Activated T-helper 2 cell treated with anti-CD3 and anti-CD28 coated beads, Interferon-gamma antibody, Interleukin-2, Interleukin-4, amounts not matched to agents 10 μg/mL and 5 μg/mL and 100 μg/mL, durations not matched to agents 14 hours and 24 hours and 36 hours (primary cell): ENCODE measurements around the gene CD79B. TPM values are rescaled to one million over a fixed set of nuclear protein-coding genes. Genes with fewer than 3 reads are reported as not detected.
"Not testable (repeated sequence)": the region's sequence is repeated elsewhere in the genome, so short reads cannot be mapped to it uniquely, and the experiment has no call there.

Source experiments
- DNase-seq: peaks from one replicate; pipeline ENCODE4 v3.0.0; 2021; ENCODE audit warnings: low spot score
- H3K27ac Mint-ChIP-seq: one replicate; pipeline ENCODE4 v1.8.0; 2021; ENCODE audit warnings: mixed read lengths
- H3K27me3 Mint-ChIP-seq: one replicate; pipeline ENCODE4 v1.8.0; 2021; ENCODE audit warnings: low read depth, mixed read lengths
- H3K36me3 Mint-ChIP-seq: one replicate; pipeline ENCODE4 v1.8.0; 2021; ENCODE audit warnings: low read depth, mixed read lengths
- H3K4me1 Mint-ChIP-seq: one replicate; pipeline ENCODE4 v1.8.0; 2021; ENCODE audit warnings: low read depth, mixed read lengths
- H3K4me3 Mint-ChIP-seq: one replicate; pipeline ENCODE4 v1.8.0; 2021; ENCODE audit warnings: low read depth, mild to moderate bottlenecking, moderate library complexity, mixed read lengths
- H3K9me3 Mint-ChIP-seq: one replicate; pipeline ENCODE4 v1.8.0; 2021; ENCODE audit warnings: mixed read lengths
- intact Hi-C: fragments of 100-400 bp; cut with micrococcal nuclease; formaldehyde crosslinking; loops from one replicate; pipeline ENCODE4 v1.15.1; 2023
- total RNA-seq: library from RNA; stranded (reverse); gene quantifications from 2 replicates; pipeline ENCODE4 v1.2.3, GENCODE V29; 2022

Gene CD79B
- total RNA-seq, 1 donor from 2014 or later = 33.2 TPM

GRCh38 chr17:63922402-63922801, 9.7 kb downstream of the CD79B start:
- H3K9me3 Mint-ChIP-seq, H3K4me3 Mint-ChIP-seq, H3K27me3 Mint-ChIP-seq, intact Hi-C loops, H3K4me1 Mint-ChIP-seq, DNase-seq, H3K36me3 Mint-ChIP-seq, H3K27ac Mint-ChIP-seq: not testable (repeated sequence)

DNA sequence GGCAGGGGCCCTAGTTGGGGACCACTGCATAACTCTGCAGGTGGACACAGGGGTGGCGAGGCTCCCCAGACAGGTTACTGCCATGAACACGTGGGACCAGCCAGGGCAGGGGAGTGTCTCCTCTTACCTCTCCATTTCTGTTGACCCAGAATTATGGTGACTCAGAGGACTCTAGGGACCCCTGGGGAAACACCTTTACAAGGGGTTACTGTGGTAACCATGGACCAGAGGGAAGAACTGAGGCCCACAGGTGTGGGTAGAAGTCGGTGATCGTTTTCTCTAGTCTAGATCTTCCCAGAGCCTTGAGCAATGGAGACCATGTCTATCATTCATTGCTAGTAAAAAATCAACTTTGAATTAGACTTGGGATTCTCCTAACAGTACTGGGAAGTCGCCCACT, 11.4 kb downstream of the CD79B start:
- DNase-seq, H3K9me3 Mint-ChIP-seq, H3K27ac Mint-ChIP-seq, H3K27me3 Mint-ChIP-seq, H3K4me1 Mint-ChIP-seq, intact Hi-C loops, H3K4me3 Mint-ChIP-seq, H3K36me3 Mint-ChIP-seq: not testable (repeated sequence)

DNA sequence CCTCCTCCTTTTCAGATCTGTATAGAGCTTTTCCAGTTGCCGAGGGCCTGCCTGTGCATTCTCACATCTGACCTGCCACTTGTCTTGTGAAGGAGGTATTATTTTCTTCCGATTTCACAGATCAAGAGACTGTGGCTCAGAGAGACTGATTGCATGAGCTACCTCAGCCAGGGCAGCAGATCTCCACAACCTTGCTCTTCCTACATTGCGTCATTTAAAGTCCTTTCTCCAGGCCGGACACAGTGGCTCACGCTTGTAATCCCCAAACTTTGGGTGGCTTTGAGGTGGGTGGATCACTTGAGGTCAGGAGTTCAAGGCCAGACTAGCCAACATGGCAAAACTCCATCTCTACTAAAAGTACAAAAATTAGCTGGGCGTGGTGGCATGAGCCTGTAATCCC, 12.1 kb downstream of the CD79B start:
- intact Hi-C loops, H3K9me3 Mint-ChIP-seq, DNase-seq, H3K27ac Mint-ChIP-seq, H3K27me3 Mint-ChIP-seq, H3K4me1 Mint-ChIP-seq, H3K36me3 Mint-ChIP-seq, H3K4me3 Mint-ChIP-seq: not testable (repeated sequence)

GRCh38 chr17:63919311-63919723, 12.8 kb downstream of the CD79B start:
- intact Hi-C loops = loop anchor here (1.0 to 5.0 kb wide), 5 partner anchors 27 to 363 kb away; partner anchors contain the start of gene ERN1
- no peak overlapping the region for H3K27ac Mint-ChIP-seq

GRCh38 chr17:63918789-63919305, 13.3 kb downstream of the CD79B start, which contains the start of gene GH1:
Gene GH1 (minus strand): TSS chr17:63918839. CDS start chr17:63918776, 63 bp downstream.
- not testable (repeated sequence) for H3K9me3 Mint-ChIP-seq, H3K27me3 Mint-ChIP-seq, H3K4me1 Mint-ChIP-seq, H3K27ac Mint-ChIP-seq, H3K36me3 Mint-ChIP-seq, H3K4me3 Mint-ChIP-seq, DNase-seq
- intact Hi-C loops = loop anchor here (1.0 to 5.0 kb wide), 5 partner anchors 28 to 363 kb away; partner anchors contain the start of gene ERN1

More at GRCh38 chr17:63919311-63919723, 12.8 kb downstream of the CD79B start:
- H3K4me1 Mint-ChIP-seq = peaks cover 8% of the 10 kb centered on the region
- no peaks in the 10 kb centered on the region for H3K36me3 Mint-ChIP-seq
- H3K27me3 Mint-ChIP-seq = peaks cover 8% of the 10 kb centered on the region
- H3K9me3 Mint-ChIP-seq = no peaks in the 10 kb centered on the region
- H3K4me3 Mint-ChIP-seq = no peak overlapping the region
- DNase-seq = peak; percentile 64

GRCh38 chr17:63918305-63918704, 13.8 kb downstream of the CD79B start:
- H3K9me3 Mint-ChIP-seq = no peaks in the 10 kb centered on the region

GRCh38 chr17:63917646-63918045, 14.5 kb downstream of the CD79B start:
- no peak overlapping the region for H3K27ac Mint-ChIP-seq
- intact Hi-C loops = loop anchor here (2.0 to 5.0 kb wide), 4 partner anchors 29 to 365 kb away; partner anchors contain the start of gene ERN1
- no peaks in the 10 kb centered on the region for H3K9me3 Mint-ChIP-seq
- no peaks in the 10 kb centered on the region for H3K36me3 Mint-ChIP-seq
- H3K27me3 Mint-ChIP-seq = peaks cover 8% of the 10 kb centered on the region
- H3K4me3 Mint-ChIP-seq = no peak overlapping the region
- no peak for DNase-seq
- peaks cover 9% of the 10 kb centered on the region for H3K4me1 Mint-ChIP-seq

More at GRCh38 chr17:63918305-63918704, 13.8 kb downstream of the CD79B start:
- Mint-ChIP-seq H3K27ac (no peak overlapping the region), H3K4me3 (no peak overlapping the region), H3K27me3 (peaks cover 8% of the 10 kb centered on the region), H3K4me1 (peaks cover 8% of the 10 kb centered on the region), H3K36me3 (no peaks in the 10 kb centered on the region)
- no peak for DNase-seq
- intact Hi-C loops = loop anchor here (2.0 to 5.0 kb wide), 4 partner anchors 28 to 364 kb away; partner anchors contain the start of gene ERN1

GRCh38 chr17:63917206-63917605, 14.9 kb downstream of the CD79B start:
- intact Hi-C loops = loop anchor here (5.0 kb wide), 1 partner anchor 365 kb away; no protein-coding TSS in a partner anchor

DNA sequence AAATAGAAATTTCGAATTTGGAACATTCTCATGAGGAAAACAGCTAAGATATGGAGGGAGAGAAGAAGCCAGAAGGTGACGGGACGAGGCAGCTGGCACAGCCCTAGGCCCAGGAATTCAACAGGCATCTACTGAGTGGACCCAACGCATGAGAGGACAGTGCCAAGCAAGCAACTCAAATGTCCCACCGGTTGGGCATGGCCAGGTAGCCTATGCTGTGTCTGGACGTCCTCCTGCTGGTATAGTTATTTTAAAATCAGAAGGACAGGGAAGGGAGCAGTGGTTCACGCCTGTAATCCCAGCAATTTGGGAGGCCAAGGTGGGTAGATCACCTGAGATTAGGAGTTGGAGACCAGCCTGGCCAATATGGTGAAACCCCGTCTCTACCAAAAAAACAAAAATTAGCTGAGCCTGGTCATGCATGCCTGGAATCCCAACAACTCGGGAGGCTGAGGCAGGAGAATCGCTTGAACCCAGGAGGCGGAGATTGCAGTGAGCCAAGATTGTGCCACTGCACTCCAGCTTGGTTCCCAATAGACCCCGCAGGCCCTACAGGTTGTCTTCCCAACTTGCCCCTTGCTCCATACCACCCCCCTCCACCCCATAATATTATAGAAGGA, 15.5 kb downstream of the CD79B start:
- Mint-ChIP-seq H3K36me3 (no peaks in the 10 kb centered on the region), H3K9me3 (no peaks in the 10 kb centered on the region), H3K4me1 (peaks cover 12% of the 10 kb centered on the region), H3K27me3 (peaks cover 8% of the 10 kb centered on the region), H3K27ac (no peak overlapping the region), H3K4me3 (no peak overlapping the region)
- intact Hi-C loops = loop anchor here (5.0 kb wide), 1 partner anchor 366 kb away; no protein-coding TSS in a partner anchor
- no peak for DNase-seq

More at GRCh38 chr17:63917206-63917605, 14.9 kb downstream of the CD79B start:
- not testable (repeated sequence) for H3K27ac Mint-ChIP-seq, H3K27me3 Mint-ChIP-seq, H3K36me3 Mint-ChIP-seq, H3K4me3 Mint-ChIP-seq, DNase-seq, H3K9me3 Mint-ChIP-seq
- H3K4me1 Mint-ChIP-seq = peaks cover 11% of the 10 kb centered on the region

DNA sequence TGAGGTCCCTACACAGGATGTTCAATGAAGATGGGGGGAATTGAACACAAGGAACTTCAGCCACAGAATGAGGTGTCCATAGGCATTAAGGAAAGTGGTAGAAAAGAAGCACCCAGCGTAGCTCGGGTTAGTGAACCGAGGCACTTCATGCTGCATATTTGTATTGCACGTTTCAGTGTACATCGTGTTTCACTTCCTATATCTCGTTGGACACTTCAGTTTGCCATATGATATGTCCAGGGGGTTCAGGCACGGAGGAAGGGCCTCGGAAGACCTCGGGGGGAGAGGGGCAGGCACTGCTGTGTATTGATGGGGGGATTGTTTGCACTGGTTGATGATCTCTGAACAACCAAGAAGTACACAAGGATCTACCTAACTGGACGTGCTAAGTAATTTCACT, 16.4 kb downstream of the CD79B start:
- not testable (repeated sequence) for DNase-seq

GRCh38 chr17:63914471-63914870, 17.7 kb downstream of the CD79B start:
- no peaks in the 10 kb centered on the region for H3K9me3 Mint-ChIP-seq
- H3K36me3 Mint-ChIP-seq = no peaks in the 10 kb centered on the region
- intact Hi-C loops = no loop called here
- H3K27ac Mint-ChIP-seq = no peak overlapping the region
- H3K4me3 Mint-ChIP-seq = no peak overlapping the region
- no peak for DNase-seq
- peaks cover 9% of the 10 kb centered on the region for H3K27me3 Mint-ChIP-seq
- peaks cover 9% of the 10 kb centered on the region for H3K4me1 Mint-ChIP-seq

More for the DNA sequence above, 16.4 kb downstream of the CD79B start:
- intact Hi-C loops = loop anchor here (5.0 kb wide), 1 partner anchor 367 kb away; no protein-coding TSS in a partner anchor
- H3K9me3 Mint-ChIP-seq, H3K27me3 Mint-ChIP-seq, H3K4me3 Mint-ChIP-seq, H3K36me3 Mint-ChIP-seq, H3K27ac Mint-ChIP-seq: not testable (repeated sequence)
- H3K4me1 Mint-ChIP-seq = peaks cover 12% of the 10 kb centered on the region

DNA sequence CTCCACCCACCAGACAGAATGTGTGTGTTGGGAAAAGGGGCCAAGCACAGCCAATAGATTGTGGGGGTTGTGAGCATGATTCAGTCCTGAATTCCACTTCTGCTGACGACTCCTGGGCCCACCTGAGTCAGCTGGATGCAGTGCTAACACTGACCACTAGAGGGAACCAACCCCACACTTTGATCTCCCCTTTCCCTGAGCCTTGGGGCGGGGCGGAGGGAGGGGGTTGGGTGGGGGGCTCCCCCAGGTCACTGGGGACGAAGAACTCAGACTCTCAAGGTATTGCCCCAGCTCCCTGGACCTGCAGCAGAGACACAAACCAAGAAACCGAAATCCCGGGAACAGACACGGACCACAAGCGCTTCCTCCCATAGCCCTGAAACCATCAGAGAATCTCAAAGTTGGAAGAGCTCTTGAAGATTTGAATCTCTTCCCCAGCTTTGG, 20.5 kb downstream of the CD79B start:
- no peaks in the 10 kb centered on the region for H3K36me3 Mint-ChIP-seq
- H3K4me1 Mint-ChIP-seq = peaks cover 4% of the 10 kb centered on the region
- no peaks in the 10 kb centered on the region for H3K9me3 Mint-ChIP-seq
- peaks cover 24% of the 10 kb centered on the region for H3K27me3 Mint-ChIP-seq
- H3K4me3 Mint-ChIP-seq = no peak overlapping the region
- intact Hi-C loops = no loop called here
- no peak overlapping the region for H3K27ac Mint-ChIP-seq
- peak; percentile 37 for DNase-seq

DNA sequence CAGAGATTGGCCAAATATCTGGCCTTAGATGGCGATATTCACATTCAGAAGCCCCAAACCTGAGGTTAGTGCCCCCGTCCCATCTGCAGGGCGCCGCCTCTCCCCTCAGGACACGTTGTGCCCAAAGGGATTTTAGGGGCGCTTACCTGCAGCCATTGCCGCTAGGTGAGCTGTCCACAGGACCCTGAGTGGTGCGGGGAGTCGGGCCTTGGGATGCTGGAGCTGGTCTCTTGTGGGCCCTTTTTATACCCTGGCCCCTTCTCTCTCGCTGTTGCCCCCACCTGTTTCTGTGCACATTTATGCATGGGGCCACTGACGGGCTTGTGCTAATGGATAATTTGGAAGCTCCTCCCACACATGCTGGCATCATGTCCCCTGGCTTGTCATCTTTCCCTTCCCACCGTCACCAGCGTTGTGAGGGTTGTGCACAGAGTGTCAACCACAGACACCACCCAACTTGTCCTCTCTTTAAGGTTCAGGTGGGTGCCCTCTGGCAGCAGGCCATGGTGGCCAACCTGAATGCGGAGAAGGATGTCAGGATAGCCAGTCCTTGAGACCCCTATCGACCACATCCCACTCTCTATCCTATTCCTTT, 21.0 kb downstream of the CD79B start, which contains the start of gene CSHL1:
Gene CSHL1 (minus strand): TSS at position 218 of the 595 bp plus-strand sequence. CDS start 62 bp downstream, at position 156.
- H3K27me3 Mint-ChIP-seq = peaks cover 20% of the 10 kb centered on the region
- H3K9me3 Mint-ChIP-seq = no peaks in the 10 kb centered on the region
- no peak within 1 kb of the TSS for H3K4me3 Mint-ChIP-seq
- no peak within 1 kb of the TSS for H3K27ac Mint-ChIP-seq
- no peaks in the 10 kb centered on the region for H3K36me3 Mint-ChIP-seq
- H3K4me1 Mint-ChIP-seq = peaks cover 4% of the 10 kb centered on the region
- no peak for DNase-seq
- intact Hi-C loops = no loop called here
